Mammary epithelial cell (primary cell): ENCODE data around the gene UVSSA.
"Not testable (repeated sequence)": the region's sequence is repeated elsewhere in the genome, so short reads cannot be mapped to it uniquely, and the experiment has no call there.

Experiments used
- CTCF ChIP-seq, 2 donors: IDR thresholded peaks in 1 of 2; conservative IDR thresholded peaks in 1 of 2; 2 replicates each; pipeline ENCODE4 v1.5.1; 2011 to 2012; ENCODE audit warnings: inconsistent platforms in 2 of 2, low read length in 2 of 2, mild to moderate bottlenecking in 2 of 2, control low read depth in 1 of 2, low read depth in 1 of 2; ENCODE audit not compliant: insufficient read depth in 1 of 2; ENCODE audit errors: extremely low read depth in 1 of 2
- EZH2 ChIP-seq: IDR thresholded peaks from 2 replicates; pipeline ENCODE4 v1.6.1; 2012; ENCODE audit warnings: low read length, inconsistent platforms, borderline replicate concordance

- not testable (repeated sequence) for TF ChIP-seq CTCF (conservative IDR thresholded peaks at IDR 0.05 in 1 of 2, IDR thresholded peaks at IDR 0.05 in 1 of 2; ENCODE audit: extremely low read depth in 1 of 2, insufficient read depth in 1 of 2, low read depth in 1 of 2, low read length in 2 of 2); EZH2
These were observed 47.8 kb downstream of the UVSSA start for GRCh38 chr4:1394554-1395388.
